ELF-1 (cell line): Measurements from ENCODE around the gene CD247.

ENCODE experiments used
- DNase-seq: peaks from one replicate; pipeline ENCODE4 v3.0.0-alpha.2; 2016; ENCODE audit warnings: low read depth, low spot score

Gene CD247

GRCh38 chr1:167542109-167543032, 24.0 kb upstream of the CD247 start:
- no peak for DNase-seq

- DNase-seq: no peak
These were observed 23.3 kb upstream of the CD247 start for GRCh38 chr1:167541610-167542009.

DNA sequence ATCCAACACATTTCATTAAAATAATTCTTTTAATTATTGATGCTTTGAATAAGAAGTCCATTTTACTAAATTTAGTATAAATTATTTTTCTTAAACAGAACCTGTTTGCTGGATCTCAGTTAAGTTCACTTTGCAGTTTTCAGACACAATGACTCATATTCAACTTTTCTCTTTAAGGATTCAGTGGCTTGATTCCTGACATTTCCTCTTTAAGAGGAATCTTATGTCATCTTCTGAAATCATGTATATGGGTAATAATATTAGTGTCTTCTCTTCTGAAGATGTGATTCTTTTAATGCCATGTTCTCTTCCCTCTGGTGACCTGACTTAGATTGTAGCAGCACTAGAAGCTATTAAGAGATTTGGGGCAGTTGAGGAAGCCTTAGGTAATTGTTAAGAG, 22.7 kb upstream of the CD247 start:
- no peak for DNase-seq

DNA sequence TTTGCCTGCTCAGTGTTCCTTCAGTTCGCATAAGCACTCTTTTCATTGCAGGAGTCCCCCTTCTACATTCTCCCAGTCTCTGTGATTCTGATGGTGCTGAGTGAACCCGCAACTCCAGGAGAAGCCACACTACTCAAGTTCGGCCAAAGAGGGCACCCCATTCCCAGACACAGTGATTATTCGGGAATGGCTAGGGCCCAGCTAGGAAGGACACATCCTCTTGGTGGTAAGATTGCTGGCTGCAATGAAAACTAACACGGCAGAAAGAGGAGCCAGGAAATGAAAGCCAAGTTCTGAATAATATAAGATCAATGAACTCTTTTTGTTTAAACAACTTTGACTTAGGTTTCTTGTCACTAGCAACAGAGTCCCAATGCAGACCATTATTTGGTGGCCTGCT, 20.3 kb upstream of the CD247 start:
- DNase-seq: peak; percentile 27

DNA sequence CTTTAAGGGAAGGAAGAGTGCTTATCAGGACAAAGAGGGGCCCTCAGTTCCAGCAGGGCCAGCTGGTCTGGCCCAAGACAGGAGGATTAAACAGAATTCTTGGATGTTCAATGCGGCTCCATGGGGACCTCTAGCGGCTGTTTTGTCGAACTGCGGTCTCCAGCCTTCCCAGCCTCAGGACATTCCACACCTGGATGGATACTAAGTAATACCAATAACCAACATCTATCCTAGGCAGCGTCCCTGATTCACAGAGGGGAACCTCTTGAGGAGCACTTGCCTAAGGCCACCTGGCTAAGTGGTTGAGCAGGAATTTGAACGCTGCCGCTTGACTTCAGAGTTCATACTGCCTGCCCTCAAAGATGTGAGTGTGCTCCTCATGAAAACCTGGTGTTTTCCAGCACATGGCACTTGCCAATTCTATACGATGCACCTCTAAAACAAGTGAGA, 15.5 kb upstream of the CD247 start:
- DNase-seq: peak; percentile 92

DNA sequence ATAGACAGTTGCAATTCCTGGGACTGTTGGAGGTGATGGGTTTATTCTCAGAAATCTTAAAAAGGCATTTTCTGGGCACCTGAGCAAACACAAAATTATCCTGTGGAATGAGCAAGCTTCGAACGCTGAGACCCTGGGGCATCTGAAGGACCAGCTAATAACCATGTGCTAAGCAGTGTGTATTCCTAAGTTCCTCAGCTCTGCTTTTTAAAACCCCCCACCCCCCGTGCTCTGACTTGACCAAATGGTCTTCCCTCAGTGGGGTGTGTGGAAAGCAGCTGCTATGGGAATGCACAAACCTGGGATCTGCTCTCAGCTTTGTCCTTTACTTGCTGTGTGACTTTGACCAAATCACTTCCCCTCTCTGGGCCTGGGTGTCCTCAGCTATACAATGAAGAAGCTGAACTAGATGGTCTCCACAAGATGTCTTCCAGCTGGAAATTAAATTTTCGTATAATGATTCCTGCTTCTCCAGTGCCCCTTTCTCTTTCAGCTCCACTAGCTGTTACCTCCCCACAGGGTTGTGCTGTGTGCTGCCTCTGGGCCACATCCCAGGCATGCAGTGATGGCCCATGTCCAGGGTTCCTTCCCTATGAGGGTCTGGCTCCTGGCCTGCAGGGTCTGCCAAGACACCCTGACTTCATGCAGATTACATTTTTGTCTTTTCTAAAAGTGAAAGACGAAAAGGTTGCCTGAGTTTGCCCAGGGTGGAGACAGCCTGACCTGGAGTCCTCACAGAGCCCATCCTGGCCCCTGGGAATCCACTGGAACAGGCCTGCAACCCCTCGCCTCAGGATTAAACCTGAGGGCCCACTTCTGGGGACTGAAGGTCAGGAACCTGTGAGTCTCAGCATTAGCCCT, 14.9 kb upstream of the CD247 start:
- no peak for DNase-seq

DNA sequence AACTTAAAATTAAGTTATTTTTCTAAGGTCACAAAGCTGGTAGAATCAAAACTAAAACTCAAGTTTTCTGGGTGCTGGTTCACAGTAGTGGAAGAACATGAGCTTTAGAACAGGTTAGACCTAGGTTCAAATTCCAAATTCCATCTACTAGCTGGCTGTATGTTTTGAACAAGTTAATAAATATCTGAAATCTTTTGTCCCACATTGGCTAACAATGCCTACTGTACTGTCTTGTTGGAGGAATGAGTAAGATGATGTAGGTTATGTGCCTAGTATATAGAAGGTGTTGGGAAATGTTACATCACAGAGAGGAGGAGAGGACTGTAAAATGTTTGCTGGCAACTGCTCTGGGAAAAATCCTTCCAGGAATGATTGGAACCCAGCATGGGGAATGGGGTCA, 14.0 kb upstream of the CD247 start:
- DNase-seq: no peak

GRCh38 chr1:167529829-167530474, 11.6 kb upstream of the CD247 start:
- no peak for DNase-seq

DNA sequence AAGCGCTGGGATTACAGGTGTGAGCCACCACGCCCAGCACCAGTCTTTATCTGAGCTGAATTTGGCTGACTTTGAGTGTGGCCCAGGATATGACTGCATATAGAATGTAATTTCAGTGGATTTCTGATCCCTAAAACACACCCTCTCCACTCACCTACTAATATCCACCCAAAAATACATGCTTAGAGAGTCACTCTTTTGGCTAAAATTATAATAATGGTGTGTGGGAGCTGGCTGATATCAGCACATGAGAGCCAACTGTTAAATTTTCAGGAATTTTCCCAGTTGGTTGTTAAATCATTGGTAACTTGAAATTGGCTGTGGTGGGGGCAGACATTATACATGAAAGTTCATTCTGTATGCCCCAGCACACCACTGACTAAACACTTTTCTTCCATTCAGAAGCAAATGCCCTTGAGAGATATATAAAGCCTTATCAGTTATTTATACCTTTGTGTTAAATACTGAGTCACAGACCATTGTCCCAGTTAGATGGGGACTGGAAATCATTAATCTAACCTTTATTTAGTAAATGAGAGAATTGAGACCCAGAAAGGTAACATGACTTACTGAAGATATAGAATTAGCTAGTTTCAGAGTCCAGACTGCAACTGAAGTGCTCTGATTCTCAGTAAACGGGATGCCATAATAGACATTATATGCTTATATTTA, 9.9 kb upstream of the CD247 start:
- DNase-seq: no peak

DNA sequence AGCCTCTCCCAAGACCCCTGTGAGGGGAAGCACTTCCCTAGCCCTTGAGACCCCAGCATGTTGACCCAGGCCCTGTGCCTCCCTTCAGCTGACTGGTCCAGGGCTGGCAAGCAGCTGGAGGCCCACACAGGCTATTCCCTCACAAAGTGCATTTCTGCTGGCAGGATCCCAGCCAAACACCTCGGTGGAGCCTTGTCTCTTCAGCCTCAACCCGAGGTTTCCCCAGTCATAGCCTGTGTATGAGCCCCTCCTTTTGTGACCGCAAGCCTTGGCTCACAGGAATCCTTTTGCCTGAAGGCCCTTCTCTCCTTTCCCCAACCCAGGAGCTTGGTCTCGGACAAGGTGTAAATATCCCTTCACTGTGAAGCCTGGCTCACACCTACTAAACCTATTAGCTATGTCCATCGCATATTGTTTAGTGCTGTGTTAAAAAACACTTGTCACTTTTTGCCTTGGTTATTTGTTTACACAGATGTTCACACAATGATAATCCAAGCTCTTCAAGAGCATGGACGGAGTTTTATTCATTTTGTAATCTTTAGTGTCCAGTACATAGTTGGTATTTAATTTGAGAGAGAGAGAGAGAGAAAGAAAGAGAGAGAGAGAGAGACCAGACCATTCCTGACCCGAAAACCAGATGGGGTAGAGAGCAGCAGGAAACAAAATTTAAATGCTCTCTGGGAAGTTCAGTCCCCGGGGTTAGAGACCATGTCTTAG, 8.5 kb upstream of the CD247 start:
- DNase-seq: no peak

DNA sequence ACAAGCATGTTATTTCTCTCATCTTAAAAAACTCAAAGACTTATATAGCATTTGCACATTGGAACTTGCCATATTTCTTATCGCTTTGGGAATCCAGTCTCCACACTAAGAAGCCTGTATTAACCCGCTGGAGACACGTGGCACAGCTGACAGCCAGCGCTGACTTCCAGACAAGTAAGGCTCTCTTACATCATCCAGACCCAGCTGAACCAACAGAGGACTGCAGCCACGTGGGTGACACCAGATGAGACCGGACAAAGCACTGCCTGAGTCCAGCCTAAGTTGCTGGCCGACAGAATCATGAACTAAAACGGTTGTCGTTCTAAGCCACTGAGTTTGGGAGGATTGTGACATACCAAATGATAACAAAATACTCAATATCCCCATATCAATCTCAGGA, 6.3 kb upstream of the CD247 start:
- no peak for DNase-seq

- DNase-seq: no peak
These were observed 3.9 kb upstream of the CD247 start for GRCh38 chr1:167522246-167522645.

- DNase-seq: no peak
These were observed 2.4 kb upstream of the CD247 start for GRCh38 chr1:167520711-167521206.

GRCh38 chr1:167517535-167518330, 596 bp downstream of the CD247 start:
- DNase-seq: no peak

GRCh38 chr1:167516404-167517388, 1.6 kb downstream of the CD247 start:
- DNase-seq: no peak

DNA sequence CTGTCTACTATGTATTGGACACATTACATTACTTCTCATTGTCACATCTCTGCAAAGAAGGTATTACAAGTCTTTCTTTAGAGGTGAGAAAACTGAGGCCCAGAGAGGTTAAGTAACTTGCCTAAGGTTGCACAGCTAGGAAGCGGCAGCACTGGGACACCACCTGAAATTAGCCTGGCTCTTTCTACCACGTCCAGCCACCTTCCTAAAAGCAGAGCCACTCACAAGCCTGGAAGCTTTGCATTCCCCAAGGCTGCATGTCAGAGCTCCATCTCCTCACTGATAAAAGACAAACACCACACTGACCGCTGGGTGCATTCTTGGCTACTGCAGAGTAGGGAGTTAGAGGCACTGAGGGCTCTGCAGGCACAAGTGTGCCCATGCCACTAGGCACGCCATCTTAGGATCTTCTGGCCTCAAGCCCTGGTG, 2.4 kb downstream of the CD247 start:
- DNase-seq: peak; percentile 40

GRCh38 chr1:167515461-167515860, 2.9 kb downstream of the CD247 start:
- no peak for DNase-seq

DNA sequence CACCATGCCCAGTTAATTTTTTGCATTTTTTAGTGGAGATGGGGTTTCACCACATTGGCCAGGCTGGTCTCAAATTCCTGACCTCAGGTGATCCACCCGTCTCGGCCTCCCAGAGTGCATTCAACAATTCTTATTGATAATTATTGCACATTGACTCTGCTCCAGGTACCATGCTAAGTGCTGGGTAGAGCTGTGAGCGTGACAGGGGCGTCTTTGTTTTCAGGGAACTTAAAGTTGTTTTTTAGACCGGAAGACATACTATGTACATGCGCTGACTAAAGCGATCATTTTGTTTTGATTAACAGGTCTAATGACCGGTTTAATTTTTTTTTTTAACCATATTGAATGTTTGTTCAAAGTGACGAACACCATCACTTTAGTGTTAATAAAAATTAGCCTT, 4.0 kb downstream of the CD247 start:
- DNase-seq: no peak
